Kidney (tissue), 14 donors: ENCODE data around the gene APOB. TPM values are rescaled to one million over a fixed set of nuclear protein-coding genes. Genes with fewer than 3 reads are reported as not detected.

ENCODE experiments used
- DNase-seq, 5 donors: peaks; one replicate each; pipeline ENCODE4 v3.0.0-alpha.2; 2013 to 2020
- FAIRE-seq: peaks from 2 replicates; lab custom pipeline; 2012; peaks lifted over from hg19 to GRCh38; lab: Jason Lieb, UNC
- H3K27ac ChIP-seq, 2 donors: one replicate each; pipeline ENCODE4 v1.7.0; 2013; ENCODE audit warnings: low read depth in 2 of 2, low read length in 2 of 2, inconsistent platforms in 1 of 2
- H3K27me3 ChIP-seq: one replicate; pipeline ENCODE4 v1.7.1; 2013; ENCODE audit warnings: low read length, inconsistent platforms; ENCODE audit not compliant: control insufficient read depth, insufficient read depth
- H3K36me3 ChIP-seq, 3 donors: one replicate each; pipeline versions ENCODE4 v1.7.0 to v1.7.1; 2013; ENCODE audit warnings: low read length in 3 of 3, control low read depth in 1 of 3, inconsistent platforms in 1 of 3; ENCODE audit not compliant: insufficient read depth in 3 of 3, control insufficient read depth in 2 of 3
- H3K4me1 ChIP-seq, 3 donors: one replicate each; pipeline versions ENCODE4 v1.7.0 to v1.7.1; 2013; ENCODE audit warnings: low read length in 3 of 3, inconsistent platforms in 1 of 3, low read depth in 1 of 3; ENCODE audit not compliant: control insufficient read depth in 2 of 3, insufficient read depth in 2 of 3
- H3K4me3 ChIP-seq, 3 donors: one replicate each; pipeline versions ENCODE4 v1.7.0 to v1.8.1; 2013; ENCODE audit warnings: low read length in 3 of 3, control low read depth in 1 of 3, inconsistent platforms in 1 of 3
- H3K9ac ChIP-seq, 3 donors: one replicate each; pipeline versions ENCODE4 v1.7.0 to v1.7.1; 2013; ENCODE audit warnings: low read length in 3 of 3, control low read depth in 1 of 3, inconsistent platforms in 1 of 3
- H3K9me3 ChIP-seq, 3 donors: one replicate each; pipeline versions ENCODE4 v1.7.0 to v1.7.1; 2013; ENCODE audit warnings: low read length in 3 of 3, control low read depth in 1 of 3, inconsistent platforms in 1 of 3; ENCODE audit not compliant: control insufficient read depth in 2 of 3, insufficient read depth in 1 of 3
- intact Hi-C: fragments of 100-400 bp; cut with DNase I; formaldehyde crosslinking; loops from one replicate; pipeline ENCODE4 v1.11.1; 2022
- polyA plus RNA-seq: library from polyadenylated mRNA; stranded (reverse); fragments of 350-450 nt; fragmentation: Illumina TruSeq; extraction: RNeasy Lipid Tissue Mini Kit (QIAGEN cat#74804); gene quantifications from one replicate; pipeline ENCODE4 v1.2.3, GENCODE V29; 2014; ENCODE audit warnings: low read depth, low replicate concordance; ENCODE audit not compliant: insufficient read depth
- total RNA-seq: library from RNA; stranded (reverse); fragmentation: NEBNext Ultra II Directional; extraction: Animal tissue kit (Norgen Biotek cat#: 25700); gene quantifications from one replicate; pipeline ENCODE4 v1.2.1, GENCODE V29; 2021
- TF ChIP-seq, protein P1 (sequence below): IDR thresholded peaks from 3 replicates; pipeline ENCODE4 v1.5.1; 2012; ENCODE audit warnings: mild to moderate bottlenecking, moderate library complexity, borderline replicate concordance; ENCODE audit not compliant: insufficient read depth; ENCODE audit errors: extremely low read depth
- donor health status: control.
- donor health status: control.
- donor health status: control.
- donor health status: control.
- donor health status: control.
- donor health status: DM: yes; HTN: yes; CAD: no.
- donor health status: Normal renal cell carcinoma (clear cell type).

APOB gene
- total and polyA plus RNA-seq, 2 donors from 2014 or later, result 0.11 to 0.57 TPM

GRCh38 chr2:21006423-21007128 is 37.3 kb downstream of the APOB start:
- no peaks in the 10 kb centered on the region for H3K36me3 ChIP-seq
- intact Hi-C loops, result no loop called here
- FAIRE-seq, result no peak
- no peak overlapping the region for H3K9ac ChIP-seq
- no peak for DNase-seq
- TF ChIP-seq, protein P1, sequence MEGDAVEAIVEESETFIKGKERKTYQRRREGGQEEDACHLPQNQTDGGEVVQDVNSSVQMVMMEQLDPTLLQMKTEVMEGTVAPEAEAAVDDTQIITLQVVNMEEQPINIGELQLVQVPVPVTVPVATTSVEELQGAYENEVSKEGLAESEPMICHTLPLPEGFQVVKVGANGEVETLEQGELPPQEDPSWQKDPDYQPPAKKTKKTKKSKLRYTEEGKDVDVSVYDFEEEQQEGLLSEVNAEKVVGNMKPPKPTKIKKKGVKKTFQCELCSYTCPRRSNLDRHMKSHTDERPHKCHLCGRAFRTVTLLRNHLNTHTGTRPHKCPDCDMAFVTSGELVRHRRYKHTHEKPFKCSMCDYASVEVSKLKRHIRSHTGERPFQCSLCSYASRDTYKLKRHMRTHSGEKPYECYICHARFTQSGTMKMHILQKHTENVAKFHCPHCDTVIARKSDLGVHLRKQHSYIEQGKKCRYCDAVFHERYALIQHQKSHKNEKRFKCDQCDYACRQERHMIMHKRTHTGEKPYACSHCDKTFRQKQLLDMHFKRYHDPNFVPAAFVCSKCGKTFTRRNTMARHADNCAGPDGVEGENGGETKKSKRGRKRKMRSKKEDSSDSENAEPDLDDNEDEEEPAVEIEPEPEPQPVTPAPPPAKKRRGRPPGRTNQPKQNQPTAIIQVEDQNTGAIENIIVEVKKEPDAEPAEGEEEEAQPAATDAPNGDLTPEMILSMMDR, result no peak
- no peaks in the 10 kb centered on the region for H3K9me3 ChIP-seq
- no peak overlapping the region for H3K27ac ChIP-seq
- H3K4me3 ChIP-seq, result no peak overlapping the region
- H3K27me3 ChIP-seq, result no peaks in the 10 kb centered on the region
- H3K4me1 ChIP-seq, result no peaks in the 10 kb centered on the region

- Histone ChIP-seq H3K9ac (no peak overlapping the region), H3K9me3 (no peaks in the 10 kb centered on the region), H3K4me1 (no peaks in the 10 kb centered on the region), H3K4me3 (no peak overlapping the region), H3K36me3 (no peaks in the 10 kb centered on the region), H3K27ac (no peak overlapping the region), H3K27me3 (no peaks in the 10 kb centered on the region)
- DNase-seq (no peak), FAIRE-seq (no peak)
- intact Hi-C loops, result no loop called here
- TF ChIP-seq, protein P1, result no peak
Measured at GRCh38 chr2:21005700-21006422, 38.0 kb downstream of the APOB start.

- intact Hi-C loops, result no loop called here
Measured at GRCh38 chr2:21005111-21005699, 38.7 kb downstream of the APOB start.

More at GRCh38 chr2:21005111-21005699, 38.7 kb downstream of the APOB start:
- TF ChIP-seq, protein P1, result no peak
- Histone ChIP-seq H3K27ac (no peak overlapping the region), H3K9ac (no peak overlapping the region), H3K9me3 (no peaks in the 10 kb centered on the region), H3K4me1 (no peaks in the 10 kb centered on the region), H3K27me3 (no peaks in the 10 kb centered on the region), H3K36me3 (no peaks in the 10 kb centered on the region), H3K4me3 (no peak overlapping the region)
- DNase-seq, result no peak
- FAIRE-seq, result no peak
